Measurements from ENCODE around the gene AFF3. TPM values are rescaled to one million over a fixed set of nuclear protein-coding genes. Genes with fewer than 3 reads are reported as not detected.

AFF3 gene
- total RNA-seq, 4 donors from 2014 or later, result 8.5 to 77.2 (median 27.1) TPM

DNA sequence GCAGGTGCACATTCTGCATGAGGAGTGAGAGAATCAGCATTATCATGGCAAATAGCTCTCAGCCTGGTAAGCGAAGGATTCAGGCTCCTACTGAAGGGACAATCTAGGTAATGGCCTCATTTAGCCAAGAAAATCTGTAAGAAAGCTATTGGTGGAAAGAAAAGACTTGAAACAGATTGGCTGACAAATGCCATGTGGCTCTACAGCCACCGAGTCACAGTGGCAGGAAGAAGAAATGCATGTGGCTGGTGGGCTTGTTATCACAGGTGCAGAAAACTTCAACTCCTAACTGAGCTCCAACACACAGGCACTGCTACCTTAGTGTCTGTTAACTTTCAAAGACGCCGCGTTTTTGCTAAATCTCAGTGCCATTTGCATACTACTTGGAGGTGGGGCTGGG, 592.0 kb downstream of the AFF3 start:
- TF ChIP-seq CTCF (IDR thresholded peaks at IDR 0.05) (no peak), POLR2A (IDR thresholded peaks at IDR 0.05) (no peak)
- intact Hi-C loops (cut with DNase I; ENCODE audit: low total_unique reads), result loop anchor here (10.0 kb wide), 1 partner anchor 694 kb away; no protein-coding TSS in a partner anchor
- H3K36me3 ChIP-seq, result no peaks in the 10 kb centered on the region
- H3K9me3 ChIP-seq, result no peaks in the 10 kb centered on the region
- no peaks in the 10 kb centered on the region for H3K27me3 ChIP-seq
- peaks cover 0 to 3% of the 10 kb centered on the region in 2 donors for H3K4me1 ChIP-seq
- no peak overlapping the region for H3K4me3 ChIP-seq
- DNase-seq, result no peak
- no peak overlapping the region for H3K27ac ChIP-seq

GRCh38 chr2:99545604-99546003, 596.8 kb downstream of the AFF3 start:
- H3K4me3 ChIP-seq, result no peak overlapping the region
- H3K9me3 ChIP-seq, result no peaks in the 10 kb centered on the region
- DNase-seq, result no peak
- intact Hi-C loops (cut with DNase I; ENCODE audit: low total_unique reads), result no loop called here
- H3K4me1 ChIP-seq, result peaks cover 0 to 3% of the 10 kb centered on the region in 2 donors
- H3K27ac ChIP-seq, result no peak overlapping the region
- H3K27me3 ChIP-seq, result no peaks in the 10 kb centered on the region
- no peak for TF ChIP-seq POLR2A (IDR thresholded peaks at IDR 0.05)
- no peak for TF ChIP-seq CTCF (IDR thresholded peaks at IDR 0.05)
- H3K36me3 ChIP-seq, result no peaks in the 10 kb centered on the region

GRCh38 chr2:99545066-99545465, 597.3 kb downstream of the AFF3 start:
- H3K9me3 ChIP-seq, result no peaks in the 10 kb centered on the region
- DNase-seq, result no peak
- no peak overlapping the region for H3K27ac ChIP-seq
- TF ChIP-seq CTCF (IDR thresholded peaks at IDR 0.05) (no peak), POLR2A (IDR thresholded peaks at IDR 0.05) (no peak)
- H3K36me3 ChIP-seq, result no peaks in the 10 kb centered on the region
- intact Hi-C loops (cut with DNase I; ENCODE audit: low total_unique reads), result no loop called here
- H3K4me3 ChIP-seq, result no peak overlapping the region
- H3K27me3 ChIP-seq, result no peaks in the 10 kb centered on the region
- peaks cover 0 to 3% of the 10 kb centered on the region in 2 donors for H3K4me1 ChIP-seq

DNA sequence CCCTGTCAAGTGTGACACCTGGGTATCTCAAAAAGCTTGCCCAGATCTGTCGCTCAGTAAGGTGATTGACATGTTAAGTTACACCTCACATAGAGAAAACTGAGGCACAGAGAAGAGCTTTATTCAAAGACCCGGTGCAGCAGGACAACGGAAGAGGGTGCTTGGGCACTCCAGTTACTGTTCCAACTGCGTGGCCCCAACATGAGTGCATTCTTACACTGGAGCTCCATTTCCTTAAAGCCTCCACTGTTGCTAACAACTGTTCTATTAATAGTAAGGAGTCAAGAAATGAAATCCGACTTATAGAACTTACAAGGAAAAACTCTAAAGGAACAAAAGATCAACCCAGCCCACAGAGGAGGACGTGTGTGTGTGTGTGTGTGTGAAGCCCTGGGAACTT, 597.8 kb downstream of the AFF3 start:
- TF ChIP-seq POLR2A (IDR thresholded peaks at IDR 0.05) (no peak), CTCF (IDR thresholded peaks at IDR 0.05) (no peak)
- Histone ChIP-seq H3K27me3 (no peaks in the 10 kb centered on the region), H3K4me3 (no peak overlapping the region), H3K4me1 (peaks cover 0 to 3% of the 10 kb centered on the region in 2 donors), H3K9me3 (no peaks in the 10 kb centered on the region), H3K36me3 (no peaks in the 10 kb centered on the region), H3K27ac (no peak overlapping the region)
- intact Hi-C loops (cut with DNase I; ENCODE audit: low total_unique reads), result no loop called here
- DNase-seq, result no peak

DNA sequence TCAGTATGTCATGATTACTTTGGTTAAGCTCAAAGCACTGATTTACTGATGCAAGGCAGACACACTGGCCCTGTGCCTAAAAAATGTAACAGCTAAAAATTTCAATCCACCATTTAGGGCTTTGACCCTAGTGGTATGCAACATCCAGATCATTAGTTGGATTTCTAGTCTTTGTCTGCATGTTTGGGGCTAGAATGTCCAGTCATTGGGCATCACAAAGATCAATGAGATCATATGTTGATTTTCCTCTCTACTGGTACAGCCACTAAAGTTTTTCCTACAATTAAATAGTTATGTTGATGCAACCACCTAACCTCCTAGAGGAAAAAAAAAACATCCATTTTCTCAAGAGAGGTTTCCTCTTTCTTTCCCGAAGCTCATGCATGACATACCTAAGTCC, 599.1 kb downstream of the AFF3 start:
- Histone ChIP-seq H3K27me3 (no peaks in the 10 kb centered on the region), H3K36me3 (no peaks in the 10 kb centered on the region), H3K4me1 (peaks cover 0 to 3% of the 10 kb centered on the region in 2 donors), H3K4me3 (no peak overlapping the region), H3K27ac (no peak overlapping the region), H3K9me3 (no peaks in the 10 kb centered on the region)
- intact Hi-C loops (cut with DNase I; ENCODE audit: low total_unique reads), result no loop called here
- no peak for DNase-seq
- TF ChIP-seq CTCF (IDR thresholded peaks at IDR 0.05) (no peak), POLR2A (IDR thresholded peaks at IDR 0.05) (no peak)

All from uterus (tissue), 4 donors.